ENCODE measurements around the gene GFAP. TPM values are rescaled to one million over a fixed set of nuclear protein-coding genes. Genes with fewer than 3 reads are reported as not detected.
"Not testable (repeated sequence)": the region's sequence is repeated elsewhere in the genome, so short reads cannot be mapped to it uniquely, and the experiment has no call there.

Gene GFAP
- total RNA-seq (2014; rRNA removed; shearing (Covaris generic)): not detected in 2 replicates

GRCh38 chr17:44915321-44915726, at the start of gene GFAP:
Gene GFAP (minus strand): TSS chr17:44915500. CDS start chr17:44915486, 14 bp downstream.
- in situ Hi-C loops (cut with HindIII; ENCODE audit: low sequenced_read_pairs): no loop called here
- no peak for DNase-seq (ENCODE audit: low spot score)

GRCh38 chr17:44961921-44962350, 46.6 kb upstream of the GFAP start:
- in situ Hi-C loops (cut with HindIII; ENCODE audit: low sequenced_read_pairs): no loop called here
- DNase-seq (ENCODE audit: low spot score): no peak

- in situ Hi-C loops (cut with HindIII; ENCODE audit: low sequenced_read_pairs): no loop called here
- no peak for DNase-seq (ENCODE audit: low spot score)
These were observed 45.4 kb upstream of the GFAP start for GRCh38 chr17:44960691-44961090.

- in situ Hi-C loops (cut with HindIII; ENCODE audit: low sequenced_read_pairs): no loop called here
- DNase-seq (ENCODE audit: low spot score): no peak
These were observed 44.7 kb upstream of the GFAP start for GRCh38 chr17:44959821-44960531.

GRCh38 chr17:44956998-44957981, 42.0 kb upstream of the GFAP start:
- in situ Hi-C loops (cut with HindIII; ENCODE audit: low sequenced_read_pairs): no loop called here
- no peak for DNase-seq (ENCODE audit: low spot score)

GRCh38 chr17:44955674-44956425, 40.5 kb upstream of the GFAP start:
- in situ Hi-C loops (cut with HindIII; ENCODE audit: low sequenced_read_pairs): no loop called here
- DNase-seq (ENCODE audit: low spot score): no peak

- in situ Hi-C loops (cut with HindIII; ENCODE audit: low sequenced_read_pairs): no loop called here
- DNase-seq (ENCODE audit: low spot score): no peak
These were observed 37.7 kb upstream of the GFAP start for GRCh38 chr17:44952946-44953475.

GRCh38 chr17:44948315-44948795, 33.1 kb upstream of the GFAP start:
- DNase-seq (ENCODE audit: low spot score): no peak
- in situ Hi-C loops (cut with HindIII; ENCODE audit: low sequenced_read_pairs): no loop called here

GRCh38 chr17:44947461-44948314, 32.4 kb upstream of the GFAP start, which contains the start of gene KIF18B:
Gene KIF18B (minus strand): TSS chr17:44947773. CDS start chr17:44936344, 11,429 bp downstream.
- in situ Hi-C loops (cut with HindIII; ENCODE audit: low sequenced_read_pairs): no loop called here
- peak; percentile 94 for DNase-seq (ENCODE audit: low spot score)

GRCh38 chr17:44945652-44946051, 30.4 kb upstream of the GFAP start:
- in situ Hi-C loops (cut with HindIII; ENCODE audit: low sequenced_read_pairs); DNase-seq (ENCODE audit: low spot score): not testable (repeated sequence)

GRCh38 chr17:44942456-44942855, 27.2 kb upstream of the GFAP start:
- peak; percentile 35 for DNase-seq (ENCODE audit: low spot score)
- in situ Hi-C loops (cut with HindIII; ENCODE audit: low sequenced_read_pairs): no loop called here

GRCh38 chr17:44941712-44942331, 26.5 kb upstream of the GFAP start:
- in situ Hi-C loops (cut with HindIII; ENCODE audit: low sequenced_read_pairs): no loop called here
- no peak for DNase-seq (ENCODE audit: low spot score)

GRCh38 chr17:44940768-44941167, 25.5 kb upstream of the GFAP start:
- in situ Hi-C loops (cut with HindIII; ENCODE audit: low sequenced_read_pairs): no loop called here
- no peak for DNase-seq (ENCODE audit: low spot score)

GRCh38 chr17:44940317-44940716, 25.0 kb upstream of the GFAP start:
- no peak for DNase-seq (ENCODE audit: low spot score)
- in situ Hi-C loops (cut with HindIII; ENCODE audit: low sequenced_read_pairs): no loop called here

GRCh38 chr17:44935116-44935515, 19.8 kb upstream of the GFAP start:
- in situ Hi-C loops (cut with HindIII; ENCODE audit: low sequenced_read_pairs): no loop called here
- no peak for DNase-seq (ENCODE audit: low spot score)

- no peak for DNase-seq (ENCODE audit: low spot score)
- in situ Hi-C loops (cut with HindIII; ENCODE audit: low sequenced_read_pairs): no loop called here
These were observed 19.4 kb upstream of the GFAP start for GRCh38 chr17:44934745-44935105.

GRCh38 chr17:44933824-44934744, 18.8 kb upstream of the GFAP start:
- DNase-seq (ENCODE audit: low spot score): no peak
- in situ Hi-C loops (cut with HindIII; ENCODE audit: low sequenced_read_pairs): no loop called here

All from G401 (cell line).